SK-N-SH (cell line): ENCODE measurements around the gene GALNTL6. TPM values are rescaled to one million over a fixed set of nuclear protein-coding genes. Genes with fewer than 3 reads are reported as not detected.

Experiments used
- CTCF ChIA-PET: fragments of 300-600, 350-600 bp; formaldehyde crosslinking; extraction: SDS; loops from one replicate; lab custom pipeline; 2021; lab: Yijun Ruan, JAX
- POLR2A ChIA-PET: fragments of 350-600 bp; sonication (Branson Sonifier 250); formaldehyde crosslinking; extraction: SDS; loops from one replicate; lab custom pipeline; 2020; ENCODE audit warnings: antibody characterized with exemption, inconsistent platforms; lab: Yijun Ruan, JAX
- DNase-seq: peaks from one replicate; pipeline ENCODE4 v3.0.0; 2012
- H2AFZ ChIP-seq: fragments of 200-600 bp; sonication (generic); 2 replicates; pipeline ENCODE4 v1.8.1; 2016; ENCODE audit warnings: antibody characterized with exemption, mild to moderate bottlenecking, low read depth
- H3F3A ChIP-seq: fragments of 200-600 bp; sonication (generic); replicated peaks from 2 replicates; pipeline ENCODE3; 2016; ENCODE audit warnings: antibody characterized with exemption, mild to moderate bottlenecking; ENCODE audit not compliant: insufficient read depth
- H3K27ac ChIP-seq, 2 experiments: fragments of 200-500 bp in 1 of 2; fragments of 200-600 bp in 1 of 2; sonication (Bioruptor generic) in 1 of 2; sonication (generic), shearing (Covaris generic) in 1 of 2; 2 replicates each; pipeline versions ENCODE4 v1.5.1 to v1.6.1; 2014 to 2016; ENCODE audit warnings: low read depth in 2 of 2, inconsistent platforms in 1 of 2, low read length in 1 of 2, mild to moderate bottlenecking in 1 of 2, mixed read lengths in 1 of 2
- H3K27me3 ChIP-seq: fragments of 200-600 bp; sonication (generic), shearing (Covaris generic); 2 replicates; pipeline ENCODE4 v1.6.1; 2016; ENCODE audit warnings: mixed run types; ENCODE audit not compliant: insufficient read depth
- H3K36me3 ChIP-seq, 2 experiments: fragments of 200-500 bp in 1 of 2; fragments of 200-600 bp in 1 of 2; sonication (Bioruptor generic) in 1 of 2; sonication (generic) in 1 of 2; replicated peaks in 1 of 2; 2 replicates each; pipeline versions ENCODE3 to v1.5.1; 2014 to 2016; ENCODE audit warnings: low read length in 1 of 2, mild to moderate bottlenecking in 1 of 2; ENCODE audit not compliant: insufficient read depth in 2 of 2, control insufficient read depth in 1 of 2
- H3K4me1 ChIP-seq, 2 experiments: fragments of 200-500 bp in 1 of 2; fragments of 200-600 bp in 1 of 2; sonication (Bioruptor generic) in 1 of 2; sonication (generic), shearing (Covaris generic) in 1 of 2; 2 replicates each; pipeline versions ENCODE4 v1.5.1 to v1.6.1; 2014 to 2016; ENCODE audit warnings: low read depth in 1 of 2, low read length in 1 of 2, mixed run types in 1 of 2; ENCODE audit not compliant: insufficient read depth in 2 of 2, control insufficient read depth in 1 of 2
- H3K4me2 ChIP-seq: fragments of 200-600 bp; sonication (generic), shearing (Covaris generic); 2 replicates; pipeline ENCODE4 v1.6.1; 2017; ENCODE audit warnings: mixed run types
- H3K4me3 ChIP-seq, 2 experiments: fragments of 200-500 bp in 1 of 2; fragments of 200-600 bp in 1 of 2; sonication (Bioruptor generic) in 1 of 2; sonication (generic), shearing (Covaris generic) in 1 of 2; 2 replicates each; pipeline versions ENCODE4 v1.5.1 to v1.8.1; 2014 to 2016; ENCODE audit warnings: low read depth in 2 of 2, inconsistent platforms in 1 of 2, low read length in 1 of 2, mild to moderate bottlenecking in 1 of 2, mixed read lengths in 1 of 2, moderate library complexity in 1 of 2
- H3K79me2 ChIP-seq: fragments of 200-600 bp; sonication (generic); 2 replicates; pipeline ENCODE4 v1.8.1; 2017; ENCODE audit warnings: mild to moderate bottlenecking; ENCODE audit not compliant: insufficient read depth
- H3K9ac ChIP-seq: fragments of 200-600 bp; sonication (generic); 2 replicates; pipeline ENCODE4 v1.6.1; 2017; ENCODE audit warnings: mixed run types
- H3K9me2 ChIP-seq: fragments of 200-600 bp; sonication (generic); 2 replicates; pipeline ENCODE4 v1.6.1; 2017; ENCODE audit warnings: mixed run types
- H3K9me3 ChIP-seq: fragments of 200-600 bp; sonication (generic); 2 replicates; pipeline ENCODE4 v1.6.1; 2017; ENCODE audit warnings: mixed run types, mild to moderate bottlenecking, moderate library complexity
- H4K20me1 ChIP-seq: fragments of 200-600 bp; sonication (generic); 2 replicates; pipeline ENCODE4 v1.6.1; 2017; ENCODE audit warnings: mild to moderate bottlenecking, mixed run types; ENCODE audit not compliant: insufficient read depth
- CHD2 ChIP-seq: fragments of 150-350 bp; IDR thresholded peaks from 2 replicates; pipeline ENCODE4 v1.6.1; 2018; ENCODE audit warnings: low read length; ENCODE audit not compliant: partially characterized antibody
- ELF1 ChIP-seq: IDR thresholded peaks from 2 replicates; pipeline ENCODE4 v1.4.0; 2012
- EP300 ChIP-seq, 2 experiments: IDR thresholded peaks; 2 replicates each; pipeline versions ENCODE4 v1.4.0 to v1.6.1; 2012; ENCODE audit warnings: borderline replicate concordance in 1 of 2, low read depth in 1 of 2, low read length in 1 of 2
- EZH2phosphoT487 ChIP-seq: fragments of 200-600 bp; sonication (generic); IDR thresholded peaks from 2 replicates; pipeline ENCODE4 v1.6.1; 2017; ENCODE audit warnings: low read depth, mixed run types, mild to moderate bottlenecking, antibody characterized with exemption, moderate library complexity, borderline replicate concordance
- FOXJ3 ChIP-seq: sonication (generic); formaldehyde crosslinking; IDR thresholded peaks from 2 replicates; pipeline ENCODE4 v1.5.1; 2020; ENCODE audit warnings: mild to moderate bottlenecking, missing genetic modification reagents
- GATA2 ChIP-seq: sonication (generic); formaldehyde crosslinking; IDR thresholded peaks from 2 replicates; pipeline ENCODE4 v1.5.0; 2020; ENCODE audit warnings: mild to moderate bottlenecking, missing genetic modification reagents
- MEF2A ChIP-seq: IDR thresholded peaks from 2 replicates; pipeline ENCODE4 v1.4.0; 2012; ENCODE audit warnings: low read depth, borderline replicate concordance
- MXI1 ChIP-seq: IDR thresholded peaks from 2 replicates; pipeline ENCODE4 v1.6.1; 2012; ENCODE audit warnings: mild to moderate bottlenecking, low read depth, low read length, improper control_type of control experiment
- NFIC ChIP-seq: IDR thresholded peaks from 2 replicates; pipeline ENCODE4 v1.4.0; 2012; ENCODE audit warnings: borderline replicate concordance
- NRF1 ChIP-seq: IDR thresholded peaks from 2 replicates; pipeline ENCODE4 v1.6.1; 2012; ENCODE audit warnings: low read depth, mild to moderate bottlenecking, low read length
- RAD21 ChIP-seq: IDR thresholded peaks from 2 replicates; pipeline ENCODE4 v1.6.1; 2012; ENCODE audit warnings: mild to moderate bottlenecking, low read length
- RCOR1 ChIP-seq: fragments of 150-350 bp; IDR thresholded peaks from 2 replicates; pipeline ENCODE4 v1.6.1; 2017; ENCODE audit warnings: antibody characterized with exemption, low read length
- RFX5 ChIP-seq: IDR thresholded peaks from 2 replicates; pipeline ENCODE4 v1.6.1; 2012; ENCODE audit warnings: mild to moderate bottlenecking, improper control_type of control experiment, low read length
- SIN3A ChIP-seq: IDR thresholded peaks from 2 replicates; pipeline ENCODE4 v1.6.1; 2012; ENCODE audit warnings: low read depth, mild to moderate bottlenecking, low read length, moderate library complexity, borderline replicate concordance
- SMC3 ChIP-seq: IDR thresholded peaks from 2 replicates; pipeline ENCODE4 v1.6.1; 2012; ENCODE audit warnings: low read depth, low read length, improper control_type of control experiment
- TAF1 ChIP-seq: IDR thresholded peaks from 2 replicates; pipeline ENCODE4 v1.6.1; 2012; ENCODE audit warnings: low read depth, mild to moderate bottlenecking, low read length, moderate library complexity, borderline replicate concordance
- TEAD4 ChIP-seq: IDR thresholded peaks from 2 replicates; pipeline ENCODE4 v1.4.0; 2012; ENCODE audit warnings: mild to moderate bottlenecking, borderline replicate concordance; ENCODE audit not compliant: insufficient read depth
- YY1 ChIP-seq: IDR thresholded peaks from 2 replicates; pipeline ENCODE4 v1.4.0; 2012; ENCODE audit warnings: low read depth, mild to moderate bottlenecking
- WGBS: methylation state at CpG from one replicate; pipeline ENCODE4 v1.1.6; 2017; ENCODE audit warnings: low lambda C conversion rate; 5-methylcytosine and 5-hydroxymethylcytosine counted together
- polyA plus RNA-seq, 3 experiments: library from polyadenylated mRNA; depleted of rRNA; stranded (reverse); fragments of >200 nt; gene quantifications; 2 replicates each; pipeline ENCODE4 v1.2.3, GENCODE V29; 2012
- TF ChIP-seq, protein P1 (sequence below): IDR thresholded peaks from 2 replicates; pipeline ENCODE4 v1.4.0; 2012; ENCODE audit warnings: low read depth, borderline replicate concordance
- TF ChIP-seq, protein P2 (sequence below): IDR thresholded peaks from 2 replicates; pipeline ENCODE4 v1.4.0; 2012; ENCODE audit warnings: low read depth, borderline replicate concordance
- TF ChIP-seq, protein P3 (sequence below): fragments of 150-350 bp; IDR thresholded peaks from 2 replicates; pipeline ENCODE4 v1.6.1; 2016; ENCODE audit warnings: mild to moderate bottlenecking, low read depth, low read length
- TF ChIP-seq, protein P4 (sequence below): IDR thresholded peaks from 2 replicates; pipeline ENCODE4 v1.6.1; 2012; ENCODE audit warnings: mild to moderate bottlenecking, low read depth, low read length, moderate library complexity

Gene GALNTL6
- polyA plus RNA-seq, 1 of the 3 experiments (the other 2 are of a cell fraction) = 0.07 TPM

DNA sequence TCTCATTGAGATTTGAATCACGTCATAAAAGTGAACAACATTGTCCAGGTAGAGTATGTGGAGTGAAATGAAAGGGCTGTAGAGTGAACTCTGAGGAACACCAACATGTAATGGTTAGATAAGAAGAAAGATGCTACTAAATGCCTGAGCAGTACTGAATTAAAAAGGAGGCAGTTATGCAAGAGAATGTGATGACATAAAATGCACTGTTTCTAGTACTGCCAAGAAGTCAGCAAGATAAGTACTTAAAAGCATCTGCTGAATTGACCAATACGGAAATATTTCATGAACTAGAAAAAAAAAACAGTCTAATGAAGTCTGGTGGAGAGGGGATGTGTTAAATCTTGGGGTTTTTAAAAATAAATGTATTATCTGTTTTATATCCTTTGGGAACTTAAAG is 771.6 kb downstream of the GALNTL6 start:
- Histone ChIP-seq H3K9me3 (no peaks in the 10 kb centered on the region), H3K36me3 (no peaks in the 10 kb centered on the region), H2AFZ (no peak overlapping the region), H4K20me1 (no peaks in the 10 kb centered on the region), H3K4me3 (no peak overlapping the region), H3K4me2 (no peak overlapping the region), H3F3A (no peaks in the 10 kb centered on the region), H3K27me3 (no peaks in the 10 kb centered on the region), H3K9ac (no peak overlapping the region), H3K27ac (no peak overlapping the region), H3K9me2 (no peaks in the 10 kb centered on the region), H3K4me1 (no peaks in the 10 kb centered on the region), H3K79me2 (no peaks in the 10 kb centered on the region)
- POLR2A ChIA-PET = no interaction called here
- WGBS = 23% methylated on average over 2 of the region's 2 CpGs
- TF ChIP-seq YY1 = no peak
- no peak for TF ChIP-seq TAF1
- no peak for DNase-seq
- CTCF ChIA-PET = no interaction called here

DNA sequence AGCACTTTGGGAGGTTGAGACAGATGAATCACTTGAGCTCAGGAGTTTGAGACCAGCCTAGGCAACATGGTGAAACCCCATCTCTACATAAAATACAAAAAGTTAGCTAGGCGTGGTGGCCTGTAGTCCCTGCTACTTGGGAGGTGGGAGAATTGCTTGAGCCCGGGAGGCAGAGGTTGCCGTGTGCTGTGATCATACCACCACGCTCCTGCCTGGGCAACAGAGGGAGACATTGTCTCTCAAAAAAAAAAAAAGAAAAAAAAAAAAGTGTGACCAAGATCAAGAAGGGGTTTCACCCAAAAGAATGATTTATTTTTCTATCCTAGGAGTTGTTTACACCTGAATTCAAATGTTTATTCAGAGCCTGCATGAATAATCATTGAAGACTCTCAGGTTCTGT is 783.0 kb downstream of the GALNTL6 start:
- 38% methylated on average over 4 of the region's 4 CpGs for WGBS
- DNase-seq = no peak
- no peak overlapping the region for H3K4me3 ChIP-seq
- H2AFZ ChIP-seq = no peak overlapping the region
- H3K9me3 ChIP-seq = no peaks in the 10 kb centered on the region
- no peak overlapping the region for H3K9ac ChIP-seq
- no peak overlapping the region for H3K4me2 ChIP-seq
- H3K9me2 ChIP-seq = no peaks in the 10 kb centered on the region
- H3K27me3 ChIP-seq = no peaks in the 10 kb centered on the region
- no peak overlapping the region for H3K27ac ChIP-seq
- ChIA-PET POLR2A (no interaction called here), CTCF (no interaction called here)
- H3K36me3 ChIP-seq = no peaks in the 10 kb centered on the region
- no peak for TF ChIP-seq SMC3
- no peak for TF ChIP-seq SIN3A
- no peak for TF ChIP-seq RAD21
- TF ChIP-seq MXI1 = no peak
- TF ChIP-seq FOXJ3 (CRISPR knock-in tag) = no peak
- TF ChIP-seq EP300 (IDR thresholded peaks at IDR 0.05; ENCODE audit: borderline replicate concordance in 1 of 2, low read depth in 1 of 2, low read length in 1 of 2) = no peak
- no peak for TF ChIP-seq ELF1
- TF ChIP-seq, protein P1, sequence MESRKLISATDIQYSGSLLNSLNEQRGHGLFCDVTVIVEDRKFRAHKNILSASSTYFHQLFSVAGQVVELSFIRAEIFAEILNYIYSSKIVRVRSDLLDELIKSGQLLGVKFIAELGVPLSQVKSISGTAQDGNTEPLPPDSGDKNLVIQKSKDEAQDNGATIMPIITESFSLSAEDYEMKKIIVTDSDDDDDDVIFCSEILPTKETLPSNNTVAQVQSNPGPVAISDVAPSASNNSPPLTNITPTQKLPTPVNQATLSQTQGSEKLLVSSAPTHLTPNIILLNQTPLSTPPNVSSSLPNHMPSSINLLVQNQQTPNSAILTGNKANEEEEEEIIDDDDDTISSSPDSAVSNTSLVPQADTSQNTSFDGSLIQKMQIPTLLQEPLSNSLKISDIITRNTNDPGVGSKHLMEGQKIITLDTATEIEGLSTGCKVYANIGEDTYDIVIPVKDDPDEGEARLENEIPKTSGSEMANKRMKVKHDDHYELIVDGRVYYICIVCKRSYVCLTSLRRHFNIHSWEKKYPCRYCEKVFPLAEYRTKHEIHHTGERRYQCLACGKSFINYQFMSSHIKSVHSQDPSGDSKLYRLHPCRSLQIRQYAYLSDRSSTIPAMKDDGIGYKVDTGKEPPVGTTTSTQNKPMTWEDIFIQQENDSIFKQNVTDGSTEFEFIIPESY = no peak
- TF ChIP-seq EZH2phosphoT487 = no peak
- TF ChIP-seq, protein P2, sequence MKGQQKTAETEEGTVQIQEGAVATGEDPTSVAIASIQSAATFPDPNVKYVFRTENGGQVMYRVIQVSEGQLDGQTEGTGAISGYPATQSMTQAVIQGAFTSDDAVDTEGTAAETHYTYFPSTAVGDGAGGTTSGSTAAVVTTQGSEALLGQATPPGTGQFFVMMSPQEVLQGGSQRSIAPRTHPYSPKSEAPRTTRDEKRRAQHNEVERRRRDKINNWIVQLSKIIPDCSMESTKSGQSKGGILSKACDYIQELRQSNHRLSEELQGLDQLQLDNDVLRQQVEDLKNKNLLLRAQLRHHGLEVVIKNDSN = no peak
- no peak for TF ChIP-seq NFIC
- no peak for TF ChIP-seq RFX5
- TF ChIP-seq GATA2 = no peak
- no peak for TF ChIP-seq MEF2A
- TF ChIP-seq, protein P3, sequence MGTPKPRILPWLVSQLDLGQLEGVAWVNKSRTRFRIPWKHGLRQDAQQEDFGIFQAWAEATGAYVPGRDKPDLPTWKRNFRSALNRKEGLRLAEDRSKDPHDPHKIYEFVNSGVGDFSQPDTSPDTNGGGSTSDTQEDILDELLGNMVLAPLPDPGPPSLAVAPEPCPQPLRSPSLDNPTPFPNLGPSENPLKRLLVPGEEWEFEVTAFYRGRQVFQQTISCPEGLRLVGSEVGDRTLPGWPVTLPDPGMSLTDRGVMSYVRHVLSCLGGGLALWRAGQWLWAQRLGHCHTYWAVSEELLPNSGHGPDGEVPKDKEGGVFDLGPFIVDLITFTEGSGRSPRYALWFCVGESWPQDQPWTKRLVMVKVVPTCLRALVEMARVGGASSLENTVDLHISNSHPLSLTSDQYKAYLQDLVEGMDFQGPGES = no peak
- TF ChIP-seq, protein P4, sequence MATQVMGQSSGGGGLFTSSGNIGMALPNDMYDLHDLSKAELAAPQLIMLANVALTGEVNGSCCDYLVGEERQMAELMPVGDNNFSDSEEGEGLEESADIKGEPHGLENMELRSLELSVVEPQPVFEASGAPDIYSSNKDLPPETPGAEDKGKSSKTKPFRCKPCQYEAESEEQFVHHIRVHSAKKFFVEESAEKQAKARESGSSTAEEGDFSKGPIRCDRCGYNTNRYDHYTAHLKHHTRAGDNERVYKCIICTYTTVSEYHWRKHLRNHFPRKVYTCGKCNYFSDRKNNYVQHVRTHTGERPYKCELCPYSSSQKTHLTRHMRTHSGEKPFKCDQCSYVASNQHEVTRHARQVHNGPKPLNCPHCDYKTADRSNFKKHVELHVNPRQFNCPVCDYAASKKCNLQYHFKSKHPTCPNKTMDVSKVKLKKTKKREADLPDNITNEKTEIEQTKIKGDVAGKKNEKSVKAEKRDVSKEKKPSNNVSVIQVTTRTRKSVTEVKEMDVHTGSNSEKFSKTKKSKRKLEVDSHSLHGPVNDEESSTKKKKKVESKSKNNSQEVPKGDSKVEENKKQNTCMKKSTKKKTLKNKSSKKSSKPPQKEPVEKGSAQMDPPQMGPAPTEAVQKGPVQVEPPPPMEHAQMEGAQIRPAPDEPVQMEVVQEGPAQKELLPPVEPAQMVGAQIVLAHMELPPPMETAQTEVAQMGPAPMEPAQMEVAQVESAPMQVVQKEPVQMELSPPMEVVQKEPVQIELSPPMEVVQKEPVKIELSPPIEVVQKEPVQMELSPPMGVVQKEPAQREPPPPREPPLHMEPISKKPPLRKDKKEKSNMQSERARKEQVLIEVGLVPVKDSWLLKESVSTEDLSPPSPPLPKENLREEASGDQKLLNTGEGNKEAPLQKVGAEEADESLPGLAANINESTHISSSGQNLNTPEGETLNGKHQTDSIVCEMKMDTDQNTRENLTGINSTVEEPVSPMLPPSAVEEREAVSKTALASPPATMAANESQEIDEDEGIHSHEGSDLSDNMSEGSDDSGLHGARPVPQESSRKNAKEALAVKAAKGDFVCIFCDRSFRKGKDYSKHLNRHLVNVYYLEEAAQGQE = no peak
- TF ChIP-seq NRF1 = no peak
- TF ChIP-seq RCOR1 = no peak
- TF ChIP-seq TEAD4 = no peak
- no peak for TF ChIP-seq CHD2
- no peaks in the 10 kb centered on the region for H3F3A ChIP-seq
- no peaks in the 10 kb centered on the region for H3K4me1 ChIP-seq
- no peaks in the 10 kb centered on the region for H3K79me2 ChIP-seq
- no peaks in the 10 kb centered on the region for H4K20me1 ChIP-seq
